ENCODE results near the gene ZNRF3. TPM values are rescaled to one million over a fixed set of nuclear protein-coding genes. Genes with fewer than 3 reads are reported as not detected.

Gene ZNRF3
- total and polyA plus RNA-seq, 9 donors, result 5.5 to 8.7 (median 8.1) TPM

DNA sequence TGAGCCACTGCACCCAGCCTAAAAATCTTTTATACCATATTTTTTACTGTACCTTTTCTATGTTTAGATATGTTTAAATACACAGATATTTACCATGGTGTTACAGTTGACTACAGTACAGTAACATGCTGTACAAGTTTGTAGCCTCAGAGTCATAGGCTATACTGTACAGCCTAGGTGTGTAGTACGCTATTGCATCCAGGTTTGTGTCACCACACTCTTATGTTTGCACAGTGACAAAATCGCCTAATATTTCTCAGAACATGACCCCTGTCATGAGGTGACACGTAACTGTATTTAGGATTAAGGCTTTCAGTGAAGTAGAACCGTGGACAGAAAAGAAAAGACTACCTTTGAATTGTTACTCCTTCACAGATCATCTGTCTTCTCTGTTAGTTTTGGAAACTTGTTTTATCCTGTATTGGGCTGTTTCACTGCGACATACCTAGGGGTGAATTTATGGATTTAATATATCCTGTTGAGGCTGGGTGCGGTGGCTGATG, 83.8 kb downstream of the ZNRF3 start:
- no peak for DNase-seq
- Histone ChIP-seq H3K9me3 (replicated peaks; ENCODE audit: control insufficient read depth, low read depth, low read length) (no peaks in the 10 kb centered on the region), H3K27me3 (ENCODE audit: control insufficient read depth, insufficient read depth, low read length) (no peaks in the 10 kb centered on the region), H3K4me1 (ENCODE audit: control insufficient read depth, insufficient read depth, low read length) (no peaks in the 10 kb centered on the region), H3K36me3 (ENCODE audit: control insufficient read depth, insufficient read depth, low read length) (peaks cover 3% of the 10 kb centered on the region), H3K4me3 (ENCODE audit: low read length) (no peak overlapping the region), H3K27ac (ENCODE audit: low read length) (no peak overlapping the region)
- WGBS (ENCODE audit: insufficient coverage), result 100% methylated on average over 1 of the region's 6 CpGs

DNA sequence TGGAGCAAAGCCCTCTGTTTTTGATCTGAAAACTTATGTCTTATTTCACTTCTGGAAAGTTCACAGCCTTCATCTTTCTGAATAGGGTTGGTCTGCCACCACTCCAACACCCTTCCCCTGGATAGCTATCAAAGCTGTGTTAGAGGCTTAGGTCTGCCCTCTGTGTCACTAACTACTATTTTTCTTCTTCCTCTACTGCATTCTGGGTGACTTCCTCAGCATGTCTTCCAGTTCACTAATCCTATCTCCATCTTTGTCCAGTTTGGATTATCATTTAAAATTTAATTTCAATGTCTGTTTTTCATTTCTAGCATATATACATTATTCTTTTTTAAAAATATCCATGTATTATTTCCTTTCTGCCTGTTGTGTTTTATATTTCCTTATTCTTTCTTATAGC, 84.6 kb downstream of the ZNRF3 start:
- Histone ChIP-seq H3K4me3 (ENCODE audit: low read length) (no peak overlapping the region), H3K27me3 (ENCODE audit: control insufficient read depth, insufficient read depth, low read length) (no peaks in the 10 kb centered on the region), H3K4me1 (ENCODE audit: control insufficient read depth, insufficient read depth, low read length) (no peaks in the 10 kb centered on the region), H3K9me3 (replicated peaks; ENCODE audit: control insufficient read depth, low read depth, low read length) (no peaks in the 10 kb centered on the region), H3K27ac (ENCODE audit: low read length) (no peak overlapping the region), H3K36me3 (ENCODE audit: control insufficient read depth, insufficient read depth, low read length) (peaks cover 3% of the 10 kb centered on the region)
- DNase-seq, result no peak

DNA sequence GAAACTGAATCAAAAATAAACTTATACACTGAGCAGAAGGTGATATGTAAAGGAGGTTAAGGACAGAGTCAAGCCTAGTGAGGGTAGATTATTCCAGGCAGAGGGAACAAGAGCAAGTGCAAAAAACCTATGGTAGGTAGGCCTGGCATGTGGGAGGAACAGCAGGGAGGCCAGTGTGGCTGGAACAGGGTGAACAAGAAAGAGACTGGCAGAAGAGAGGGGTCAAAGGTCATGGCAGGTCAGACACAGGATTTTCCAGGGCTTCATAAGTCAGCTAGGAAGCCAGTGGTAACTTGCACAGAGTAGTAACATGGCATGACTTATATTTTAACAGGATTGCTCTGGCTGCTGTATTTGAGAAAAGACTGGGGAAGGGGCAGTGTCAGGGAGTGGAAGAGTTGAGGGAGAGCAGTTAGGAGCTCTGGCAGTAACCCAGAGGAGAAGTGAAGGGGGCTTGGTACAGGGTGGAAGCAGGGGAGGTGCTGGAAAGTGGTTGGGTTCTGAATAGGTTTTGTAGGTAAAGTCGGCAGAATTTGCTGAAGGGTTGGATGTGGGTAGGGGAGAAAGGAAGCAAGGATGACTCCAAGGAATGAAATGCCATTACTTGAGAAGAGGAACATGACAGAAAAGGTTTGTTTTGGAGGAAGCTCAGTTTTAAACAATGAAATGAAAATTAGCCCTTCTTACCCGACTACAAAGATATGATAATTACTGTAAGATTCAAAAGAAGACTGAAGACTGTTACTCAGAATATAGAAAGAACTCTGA, 86.2 kb downstream of the ZNRF3 start:
- no peaks in the 10 kb centered on the region for H3K9me3 ChIP-seq (replicated peaks; ENCODE audit: control insufficient read depth, low read depth, low read length)
- no peaks in the 10 kb centered on the region for H3K36me3 ChIP-seq (ENCODE audit: control insufficient read depth, insufficient read depth, low read length)
- H3K27ac ChIP-seq (ENCODE audit: low read length), result no peak overlapping the region
- H3K4me3 ChIP-seq (ENCODE audit: low read length), result no peak overlapping the region
- WGBS (ENCODE audit: insufficient coverage), result 85% methylated on average over 1 of the region's 2 CpGs
- DNase-seq, result no peak
- no peaks in the 10 kb centered on the region for H3K27me3 ChIP-seq (ENCODE audit: control insufficient read depth, insufficient read depth, low read length)
- no peaks in the 10 kb centered on the region for H3K4me1 ChIP-seq (ENCODE audit: control insufficient read depth, insufficient read depth, low read length)

DNA sequence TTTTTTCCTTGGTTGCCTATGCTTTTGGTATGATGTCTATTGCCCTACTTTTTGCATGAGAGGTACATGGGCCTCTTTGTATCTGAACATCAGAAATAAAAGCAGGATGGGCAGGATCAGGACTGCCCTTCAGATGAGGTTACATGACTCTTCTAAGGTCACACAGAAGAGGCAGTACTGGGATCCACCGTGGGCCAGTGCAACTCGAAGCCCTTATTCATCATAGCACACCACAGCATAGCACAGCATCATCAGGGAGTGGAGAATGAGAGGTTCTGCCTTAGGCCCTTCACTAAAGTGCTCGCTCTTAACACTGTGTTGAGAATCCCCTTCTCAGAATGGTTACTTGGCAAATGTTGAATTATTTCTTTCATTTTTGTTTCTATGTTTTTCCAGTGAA, 90.0 kb downstream of the ZNRF3 start:
- no CpG with 5 or more reads among the region's 3 CpGs for WGBS (ENCODE audit: insufficient coverage)
- H3K27ac ChIP-seq (ENCODE audit: low read length), result no peak overlapping the region
- no peaks in the 10 kb centered on the region for H3K9me3 ChIP-seq (replicated peaks; ENCODE audit: control insufficient read depth, low read depth, low read length)
- H3K4me1 ChIP-seq (ENCODE audit: control insufficient read depth, insufficient read depth, low read length), result peaks cover 8% of the 10 kb centered on the region
- DNase-seq, result no peak
- H3K4me3 ChIP-seq (ENCODE audit: low read length), result no peak overlapping the region
- no peaks in the 10 kb centered on the region for H3K27me3 ChIP-seq (ENCODE audit: control insufficient read depth, insufficient read depth, low read length)
- no peaks in the 10 kb centered on the region for H3K36me3 ChIP-seq (ENCODE audit: control insufficient read depth, insufficient read depth, low read length)

DNA sequence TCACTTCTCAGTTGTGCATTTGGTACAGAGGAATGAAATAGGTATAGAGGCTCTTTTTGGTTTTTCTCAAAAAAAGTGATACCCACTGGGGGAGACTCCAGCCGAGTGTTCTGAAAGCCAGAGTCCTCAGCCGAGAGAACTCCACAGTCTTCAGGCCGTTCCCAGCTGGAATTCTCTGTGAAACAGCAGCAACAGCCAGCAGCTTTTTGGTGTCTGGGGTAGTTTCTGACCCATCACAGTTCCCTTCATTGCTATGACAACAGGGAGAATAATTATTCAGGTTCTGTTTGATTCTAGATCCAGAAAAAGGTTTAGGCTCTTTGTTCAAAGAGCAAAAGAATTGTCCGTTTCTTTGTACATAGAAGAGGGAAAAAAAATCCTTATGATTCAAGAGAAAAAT, 93.7 kb downstream of the ZNRF3 start:
- no peak overlapping the region for H3K4me3 ChIP-seq (ENCODE audit: low read length)
- no peak for DNase-seq
- no CpG with 5 or more reads among the region's 4 CpGs for WGBS (ENCODE audit: insufficient coverage)
- H3K36me3 ChIP-seq (ENCODE audit: control insufficient read depth, insufficient read depth, low read length), result no peaks in the 10 kb centered on the region
- H3K27me3 ChIP-seq (ENCODE audit: control insufficient read depth, insufficient read depth, low read length), result no peaks in the 10 kb centered on the region
- H3K9me3 ChIP-seq (replicated peaks; ENCODE audit: control insufficient read depth, low read depth, low read length), result no peaks in the 10 kb centered on the region
- H3K27ac ChIP-seq (ENCODE audit: low read length), result no peak overlapping the region
- H3K4me1 ChIP-seq (ENCODE audit: control insufficient read depth, insufficient read depth, low read length), result peaks cover 17% of the 10 kb centered on the region

DNA sequence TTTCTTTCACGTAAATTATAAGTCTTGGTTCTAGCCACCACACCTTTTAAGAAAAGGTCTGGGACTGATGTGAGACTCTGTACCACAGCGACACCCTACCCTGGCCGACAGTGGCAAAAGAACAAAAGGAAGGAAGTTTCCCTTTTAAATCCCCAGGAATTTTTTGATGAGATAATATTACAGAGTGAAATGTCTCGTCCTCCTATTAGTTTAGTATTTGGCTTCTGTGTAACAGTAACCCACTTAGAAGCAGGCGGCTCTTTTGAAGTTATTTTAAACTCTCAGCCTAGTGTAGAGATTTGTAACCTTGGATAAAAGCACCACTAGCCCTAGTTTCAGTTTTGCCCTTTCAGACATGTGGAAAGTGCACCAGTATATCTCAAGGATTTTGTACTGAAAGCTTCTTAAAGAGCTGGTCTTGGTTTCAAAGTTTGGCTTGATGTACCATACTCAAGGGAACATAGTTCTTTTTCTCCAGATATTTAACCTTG, 94.2 kb downstream of the ZNRF3 start:
- no peak overlapping the region for H3K4me3 ChIP-seq (ENCODE audit: low read length)
- peaks cover 17% of the 10 kb centered on the region for H3K4me1 ChIP-seq (ENCODE audit: control insufficient read depth, insufficient read depth, low read length)
- no CpG with 5 or more reads among the region's 5 CpGs for WGBS (ENCODE audit: insufficient coverage)
- peak; percentile 35 for DNase-seq
- no peaks in the 10 kb centered on the region for H3K27me3 ChIP-seq (ENCODE audit: control insufficient read depth, insufficient read depth, low read length)
- H3K27ac ChIP-seq (ENCODE audit: low read length), result peak overlapping the region; percentile 2
- no peaks in the 10 kb centered on the region for H3K36me3 ChIP-seq (ENCODE audit: control insufficient read depth, insufficient read depth, low read length)
- no peaks in the 10 kb centered on the region for H3K9me3 ChIP-seq (replicated peaks; ENCODE audit: control insufficient read depth, low read depth, low read length)

DNA sequence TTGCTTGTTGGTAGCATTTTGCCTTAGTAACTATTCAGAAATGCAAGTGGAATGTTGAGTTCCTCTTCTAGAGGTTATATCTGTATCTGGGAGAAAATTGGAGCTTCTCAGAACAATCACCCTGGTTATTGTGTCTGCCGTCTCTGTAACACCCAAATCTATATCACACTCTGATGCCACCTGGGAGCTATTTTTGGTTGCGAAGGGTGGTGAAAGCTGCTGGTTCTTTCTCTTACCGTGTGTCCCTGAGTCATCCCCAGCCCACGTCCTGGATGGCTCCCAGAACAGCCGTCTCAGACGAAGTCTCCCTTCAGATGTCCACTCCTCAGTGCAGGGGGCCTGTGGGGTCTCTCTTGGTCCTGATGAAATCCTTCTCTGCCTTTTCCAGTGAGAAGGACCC, 94.8 kb downstream of the ZNRF3 start:
- no peak overlapping the region for H3K4me3 ChIP-seq (ENCODE audit: low read length)

DNA sequence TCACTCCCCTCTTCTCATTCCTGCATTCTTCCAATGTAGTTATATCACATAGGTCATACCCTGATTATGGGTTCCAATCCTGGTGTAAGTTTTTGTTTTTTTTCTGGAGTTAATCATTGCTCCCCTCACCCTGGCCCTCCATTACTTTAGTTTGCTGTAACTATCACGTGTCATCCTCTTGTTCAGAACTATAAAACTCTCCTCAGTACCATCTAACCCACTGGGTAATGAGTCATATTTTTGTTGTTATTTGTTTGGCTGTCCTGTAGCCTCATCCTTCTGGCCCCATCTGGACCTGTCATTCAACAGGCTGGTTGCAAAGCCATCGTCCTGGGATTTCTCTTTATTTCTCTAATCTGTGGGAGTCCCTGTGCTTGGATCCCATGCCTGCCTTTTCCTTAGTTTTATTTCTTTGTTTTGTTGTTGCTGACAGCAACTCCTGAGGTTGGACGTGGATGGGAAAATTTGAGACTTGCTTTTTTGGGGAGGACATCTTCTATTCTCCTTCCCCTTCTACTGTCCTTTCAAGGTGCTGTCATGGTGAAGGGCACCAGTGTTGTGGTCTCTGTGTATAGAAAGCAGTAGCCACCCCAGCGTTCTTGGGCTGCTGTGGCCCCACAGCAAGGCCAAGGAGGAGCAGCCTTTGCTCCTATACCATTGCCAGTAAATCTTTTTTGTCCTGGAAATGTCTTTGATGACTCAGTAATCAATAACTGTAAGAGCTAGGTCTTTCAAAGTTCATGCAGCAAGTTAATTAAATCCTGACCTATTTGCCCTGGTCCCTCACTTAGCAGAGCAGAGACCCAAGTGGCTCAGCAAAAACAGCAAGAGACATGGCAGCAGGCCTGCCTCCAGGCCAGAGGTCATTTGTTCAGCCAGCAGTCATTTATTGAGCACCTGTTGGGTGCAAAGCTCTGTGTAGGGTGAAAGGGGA, 95.8 kb downstream of the ZNRF3 start:
- Histone ChIP-seq H3K36me3 (ENCODE audit: control insufficient read depth, insufficient read depth, low read length) (no peaks in the 10 kb centered on the region), H3K4me1 (ENCODE audit: control insufficient read depth, insufficient read depth, low read length) (peaks cover 32% of the 10 kb centered on the region), H3K9me3 (replicated peaks; ENCODE audit: control insufficient read depth, low read depth, low read length) (no peaks in the 10 kb centered on the region), H3K27ac (ENCODE audit: low read length) (no peak overlapping the region), H3K4me3 (ENCODE audit: low read length) (no peak overlapping the region), H3K27me3 (ENCODE audit: control insufficient read depth, insufficient read depth, low read length) (no peaks in the 10 kb centered on the region)
- DNase-seq, result peak; percentile 38
- no CpG with 5 or more reads among the region's 4 CpGs for WGBS (ENCODE audit: insufficient coverage)

More for the DNA sequence above, 94.8 kb downstream of the ZNRF3 start:
- H3K27me3 ChIP-seq (ENCODE audit: control insufficient read depth, insufficient read depth, low read length), result no peaks in the 10 kb centered on the region
- H3K9me3 ChIP-seq (replicated peaks; ENCODE audit: control insufficient read depth, low read depth, low read length), result no peaks in the 10 kb centered on the region
- H3K4me1 ChIP-seq (ENCODE audit: control insufficient read depth, insufficient read depth, low read length), result peaks cover 23% of the 10 kb centered on the region
- peak; percentile 40 for DNase-seq
- H3K36me3 ChIP-seq (ENCODE audit: control insufficient read depth, insufficient read depth, low read length), result no peaks in the 10 kb centered on the region
- WGBS (ENCODE audit: insufficient coverage), result 39% methylated on average over 3 of the region's 6 CpGs
- peak overlapping the region; percentile 2 for H3K27ac ChIP-seq (ENCODE audit: low read length)

DNA sequence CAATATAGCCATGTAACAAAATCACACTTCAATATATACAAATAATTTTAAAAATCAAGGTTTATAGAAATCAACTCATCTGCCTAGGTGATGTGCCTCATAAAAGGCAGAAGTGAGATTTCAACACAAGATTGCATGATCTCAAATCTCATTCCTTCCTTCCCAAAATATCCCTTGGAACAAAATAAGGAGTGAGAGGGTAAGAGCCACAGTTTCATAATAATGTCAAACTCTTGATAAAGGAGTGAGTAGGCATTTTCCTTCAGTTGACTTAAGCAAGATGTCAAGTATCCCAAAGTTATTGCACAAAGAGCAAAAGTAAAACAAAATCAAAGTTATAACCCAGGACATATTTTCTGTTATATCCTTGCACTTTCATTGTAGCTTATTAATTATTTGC, 97.0 kb downstream of the ZNRF3 start:
- Histone ChIP-seq H3K4me1 (ENCODE audit: control insufficient read depth, insufficient read depth, low read length) (peaks cover 42% of the 10 kb centered on the region), H3K9me3 (replicated peaks; ENCODE audit: control insufficient read depth, low read depth, low read length) (no peaks in the 10 kb centered on the region), H3K4me3 (ENCODE audit: low read length) (no peak overlapping the region), H3K27me3 (ENCODE audit: control insufficient read depth, insufficient read depth, low read length) (no peaks in the 10 kb centered on the region), H3K27ac (ENCODE audit: low read length) (no peak overlapping the region), H3K36me3 (ENCODE audit: control insufficient read depth, insufficient read depth, low read length) (no peaks in the 10 kb centered on the region)
- no peak for DNase-seq

DNA sequence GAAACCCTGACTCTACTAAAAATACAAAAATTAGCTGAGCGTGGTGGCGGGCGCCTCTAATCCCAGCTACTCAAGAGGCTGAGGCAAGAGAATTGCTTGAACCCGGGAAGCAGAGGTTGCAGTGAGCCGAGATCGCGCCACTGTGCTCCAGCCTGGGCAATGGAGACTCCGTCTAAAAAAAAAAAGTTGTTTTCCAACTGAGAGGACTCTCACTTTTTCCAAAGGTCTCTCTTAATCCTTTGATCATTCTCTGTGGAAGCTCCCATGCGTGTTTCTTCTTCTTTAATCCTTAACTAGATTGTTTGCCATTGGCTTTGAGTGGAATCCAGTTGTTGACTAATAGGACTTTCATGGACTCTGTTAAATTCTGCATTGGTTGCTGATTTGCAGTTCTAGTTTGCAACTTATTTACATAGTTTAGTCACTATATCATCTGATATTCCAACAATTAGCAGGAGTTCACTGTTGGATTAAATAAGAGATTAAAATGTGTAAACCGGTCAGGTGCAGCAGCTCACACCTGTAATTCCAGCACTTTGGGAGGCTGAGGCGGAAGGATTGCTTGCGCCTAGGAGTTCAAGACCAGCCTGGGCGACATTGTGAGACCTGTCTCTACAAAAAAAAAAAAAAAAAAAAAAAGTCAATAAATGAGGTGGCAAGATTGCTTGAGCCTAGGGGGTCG, 98.6 kb downstream of the ZNRF3 start:
- Histone ChIP-seq H3K4me3 (ENCODE audit: low read length) (no peak overlapping the region), H3K9me3 (replicated peaks; ENCODE audit: control insufficient read depth, low read depth, low read length) (no peaks in the 10 kb centered on the region), H3K27ac (ENCODE audit: low read length) (no peak overlapping the region), H3K27me3 (ENCODE audit: control insufficient read depth, insufficient read depth, low read length) (no peaks in the 10 kb centered on the region), H3K4me1 (ENCODE audit: control insufficient read depth, insufficient read depth, low read length) (peaks cover 41% of the 10 kb centered on the region), H3K36me3 (ENCODE audit: control insufficient read depth, insufficient read depth, low read length) (peaks cover under 1% of the 10 kb centered on the region)
- WGBS (ENCODE audit: insufficient coverage), result 93% methylated on average over 3 of the region's 14 CpGs
- no peak for DNase-seq
